ENCODE measurements around the gene MIX23.
A peak's percentile ranks its signal among the peaks of the same experiment; 100 is the strongest.

The MIX23 gene

DNA sequence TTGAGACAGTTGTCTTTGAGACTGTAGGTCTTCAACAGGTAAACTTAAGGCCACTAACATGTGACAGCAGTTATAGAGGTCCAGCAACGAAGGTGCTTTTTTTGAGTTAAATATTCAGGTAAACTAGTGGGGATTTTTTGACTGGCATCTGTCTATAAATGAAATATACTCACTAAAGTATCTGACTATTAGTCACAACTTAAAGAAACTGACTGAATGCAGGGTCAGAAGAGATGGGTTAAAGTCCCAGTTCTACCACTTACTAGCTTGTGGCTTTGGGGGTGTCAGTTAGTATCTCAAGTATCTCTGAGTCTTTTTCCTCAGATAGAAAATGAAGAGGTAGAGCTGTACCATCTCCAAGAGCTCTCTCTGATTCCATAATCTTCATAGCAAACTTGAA, 18.0 kb downstream of the MIX23 start:
- DNase-seq (ENCODE audit: low read depth) = no peak
- no peak overlapping the region for H3K4me3 ChIP-seq (replicated peaks; ENCODE audit: low read depth, low read length)
- TF ChIP-seq, protein P1, sequence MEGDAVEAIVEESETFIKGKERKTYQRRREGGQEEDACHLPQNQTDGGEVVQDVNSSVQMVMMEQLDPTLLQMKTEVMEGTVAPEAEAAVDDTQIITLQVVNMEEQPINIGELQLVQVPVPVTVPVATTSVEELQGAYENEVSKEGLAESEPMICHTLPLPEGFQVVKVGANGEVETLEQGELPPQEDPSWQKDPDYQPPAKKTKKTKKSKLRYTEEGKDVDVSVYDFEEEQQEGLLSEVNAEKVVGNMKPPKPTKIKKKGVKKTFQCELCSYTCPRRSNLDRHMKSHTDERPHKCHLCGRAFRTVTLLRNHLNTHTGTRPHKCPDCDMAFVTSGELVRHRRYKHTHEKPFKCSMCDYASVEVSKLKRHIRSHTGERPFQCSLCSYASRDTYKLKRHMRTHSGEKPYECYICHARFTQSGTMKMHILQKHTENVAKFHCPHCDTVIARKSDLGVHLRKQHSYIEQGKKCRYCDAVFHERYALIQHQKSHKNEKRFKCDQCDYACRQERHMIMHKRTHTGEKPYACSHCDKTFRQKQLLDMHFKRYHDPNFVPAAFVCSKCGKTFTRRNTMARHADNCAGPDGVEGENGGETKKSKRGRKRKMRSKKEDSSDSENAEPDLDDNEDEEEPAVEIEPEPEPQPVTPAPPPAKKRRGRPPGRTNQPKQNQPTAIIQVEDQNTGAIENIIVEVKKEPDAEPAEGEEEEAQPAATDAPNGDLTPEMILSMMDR (IDR thresholded peaks at IDR 0.05; ENCODE audit: low read length, missing control alignments) = no peak

DNA sequence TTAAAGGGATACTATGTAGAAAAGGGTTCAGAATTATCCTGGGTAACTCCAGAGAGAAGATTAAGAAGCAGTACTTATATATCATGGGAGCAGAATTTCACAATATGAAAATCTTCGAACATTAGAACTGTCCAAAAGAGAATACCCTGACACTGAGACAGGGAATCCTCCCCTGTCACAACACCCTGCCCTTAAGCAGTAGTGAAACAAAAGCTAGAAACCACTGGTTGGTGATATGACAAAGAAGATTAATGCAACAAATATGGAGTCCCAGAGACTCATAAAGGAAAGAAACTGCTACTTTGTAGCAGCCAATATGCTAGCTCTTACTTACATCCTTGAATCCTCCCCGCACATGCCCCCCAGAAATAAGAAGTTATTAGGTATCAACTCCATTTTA, 18.5 kb downstream of the MIX23 start:
- H3K4me3 ChIP-seq (replicated peaks; ENCODE audit: low read depth, low read length) = no peak overlapping the region
- no peak for DNase-seq (ENCODE audit: low read depth)
- TF ChIP-seq, protein P1 (IDR thresholded peaks at IDR 0.05; ENCODE audit: low read length, missing control alignments) = no peak

DNA sequence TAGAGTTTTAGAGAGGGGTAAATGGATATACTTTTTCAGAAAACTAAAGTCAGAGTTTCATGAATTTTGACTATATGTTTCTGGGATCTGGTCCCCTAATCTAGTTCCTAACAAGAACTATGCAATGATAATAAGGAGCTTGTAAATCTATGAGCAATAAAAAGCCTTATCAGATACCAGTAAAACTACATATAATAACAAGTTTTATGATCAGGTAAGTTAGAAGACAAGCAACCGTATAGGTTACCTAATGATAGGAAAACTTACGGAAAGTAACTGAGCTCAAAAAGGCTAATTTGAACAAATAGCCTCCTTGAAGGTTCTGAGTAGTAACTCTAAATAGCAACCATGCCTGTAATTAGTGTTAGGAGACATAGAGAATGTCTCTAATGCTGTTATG, 21.0 kb downstream of the MIX23 start:
- TF ChIP-seq, protein P1 (IDR thresholded peaks at IDR 0.05; ENCODE audit: low read length, missing control alignments) = no peak

DNA sequence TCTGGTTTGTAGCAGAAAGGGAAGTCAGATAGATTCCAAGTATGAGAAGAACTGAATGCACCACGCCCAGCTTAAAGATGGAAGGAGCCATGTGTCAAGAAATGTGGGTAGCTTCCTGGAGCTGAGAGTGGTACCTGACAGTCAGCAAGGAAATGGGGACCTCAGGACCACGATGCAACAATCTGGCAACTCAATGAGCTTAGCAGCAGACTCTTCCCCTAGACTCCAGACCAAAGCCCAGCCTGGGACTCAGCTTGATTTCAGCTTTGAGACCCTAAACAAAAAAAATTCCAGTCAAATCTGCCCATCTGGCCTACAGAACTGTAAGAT, 24.4 kb downstream of the MIX23 start:
- TF ChIP-seq, protein P1 (IDR thresholded peaks at IDR 0.05; ENCODE audit: low read length, missing control alignments) = no peak
- no peak for DNase-seq (ENCODE audit: low read depth)
- H3K4me3 ChIP-seq (replicated peaks; ENCODE audit: low read depth, low read length) = no peak overlapping the region

More for the DNA sequence above, 21.0 kb downstream of the MIX23 start:
- DNase-seq (ENCODE audit: low read depth) = no peak
- no peak overlapping the region for H3K4me3 ChIP-seq (replicated peaks; ENCODE audit: low read depth, low read length)

DNA sequence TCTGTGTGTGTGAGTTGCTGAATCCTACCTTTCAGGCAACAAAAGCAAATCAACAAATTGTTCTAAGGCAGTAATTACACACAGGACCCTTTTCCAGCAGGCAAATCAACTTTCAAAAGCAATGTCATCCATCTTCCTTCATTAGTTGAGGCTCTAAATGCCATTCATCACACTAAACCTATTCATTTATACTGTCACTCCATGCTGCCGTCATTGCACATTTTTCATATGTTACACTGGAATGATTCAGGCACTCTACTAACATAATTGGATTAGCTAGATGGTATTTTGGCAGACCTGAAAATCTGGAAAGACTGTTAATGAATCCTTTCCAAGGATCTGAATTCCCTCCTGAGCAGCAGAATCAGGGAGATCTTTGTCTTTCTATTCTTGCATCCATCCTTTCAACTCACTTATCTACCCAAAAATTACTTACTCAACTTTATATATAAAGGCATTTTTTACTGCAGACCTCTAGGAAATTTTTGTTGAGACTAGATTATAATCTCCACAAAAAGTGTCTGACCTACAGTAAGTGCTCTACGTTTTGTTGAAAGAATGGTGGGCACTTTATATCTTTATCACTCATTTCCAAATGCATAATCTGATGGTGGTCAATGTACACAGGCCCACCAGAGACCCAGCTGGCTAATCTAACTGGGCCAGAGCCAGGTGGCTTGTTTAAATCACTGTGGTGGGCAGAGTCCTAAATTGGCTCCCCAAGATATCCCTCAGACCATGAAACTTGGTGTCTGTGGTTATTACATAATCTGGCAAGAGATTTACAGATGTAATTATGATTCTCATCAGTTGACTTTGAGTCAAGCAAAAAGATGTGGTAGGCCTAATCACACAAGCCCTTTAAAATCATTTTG, 25.0 kb downstream of the MIX23 start:
- DNase-seq (ENCODE audit: low read depth) = no peak
- TF ChIP-seq, protein P1 (IDR thresholded peaks at IDR 0.05; ENCODE audit: low read length, missing control alignments) = no peak
- no peak overlapping the region for H3K4me3 ChIP-seq (replicated peaks; ENCODE audit: low read depth, low read length)

DNA sequence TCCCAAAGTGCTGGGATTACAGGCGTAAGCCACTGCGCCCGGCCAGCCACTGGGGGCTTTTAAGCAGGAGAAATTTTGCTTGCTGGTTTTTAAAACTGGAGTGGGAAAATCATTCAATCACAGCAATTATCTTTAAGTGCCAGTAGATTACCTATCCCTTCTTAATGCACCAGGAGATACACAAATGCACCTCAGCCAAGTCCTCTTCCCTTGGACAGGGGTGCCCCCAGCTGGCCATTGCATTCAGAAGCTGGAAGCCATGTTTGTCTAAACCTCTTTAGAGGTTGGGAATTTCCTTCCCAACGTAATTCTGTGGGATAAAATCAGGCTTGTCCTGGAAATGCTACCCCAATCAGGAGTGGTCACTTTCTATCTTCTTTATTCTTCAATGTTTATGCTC, 26.6 kb downstream of the MIX23 start:
- peak; percentile 31 for DNase-seq (ENCODE audit: low read depth)

More for the DNA sequence above, 26.6 kb downstream of the MIX23 start:
- TF ChIP-seq, protein P1 (IDR thresholded peaks at IDR 0.05; ENCODE audit: low read length, missing control alignments) = peak; percentile 31
- H3K4me3 ChIP-seq (replicated peaks; ENCODE audit: low read depth, low read length) = no peak overlapping the region
